NCI-H2029 treated with DMSO at 0.1 percent for 48 hours (cell line): ENCODE results near the gene AP3B1.
"Not testable (repeated sequence)": the region's sequence is repeated elsewhere in the genome, so short reads cannot be mapped to it uniquely, and the experiment has no call there.

ENCODE experiments used
- DNase-seq: peaks from one replicate; lab custom pipeline; 2025; lab: John Stamatoyannopoulos, UW

The AP3B1 gene

DNA sequence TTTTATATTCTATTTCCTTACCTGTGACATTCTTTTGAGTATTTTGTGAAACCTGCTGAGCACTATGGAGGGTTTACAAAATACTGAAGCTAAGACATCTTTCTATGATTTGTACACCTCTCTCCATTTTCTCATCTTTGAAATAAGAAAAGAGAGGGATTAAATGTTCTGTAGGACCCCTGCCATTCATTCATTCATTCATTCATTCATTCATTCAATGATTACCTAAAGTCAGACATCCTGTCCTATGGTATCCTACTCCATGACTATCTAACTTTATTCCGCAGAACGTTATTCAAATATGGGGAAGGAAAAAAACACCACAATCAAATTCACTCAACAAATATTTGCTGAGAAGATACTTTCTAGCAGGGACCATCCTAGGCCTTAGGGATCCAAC is 51.4 kb downstream of the AP3B1 start:
- DNase-seq = no peak

DNA sequence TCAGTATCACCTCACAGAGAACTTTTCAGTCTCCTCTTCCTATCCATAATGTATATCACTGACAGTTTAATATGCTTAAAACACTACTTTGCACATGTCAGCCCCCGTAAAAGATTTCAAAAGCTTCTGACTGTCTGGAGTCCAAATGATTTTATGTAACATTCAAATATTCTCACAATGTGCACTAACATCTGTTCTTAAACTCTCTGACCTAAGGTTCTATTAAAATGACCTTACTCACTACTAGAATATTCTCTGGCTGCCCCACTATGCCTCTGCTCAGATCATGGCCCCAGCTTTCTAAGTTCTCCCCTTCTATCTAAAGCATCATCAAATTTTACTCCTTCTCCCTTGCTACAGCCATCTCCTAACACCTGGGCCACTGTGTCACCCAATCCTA is 52.5 kb downstream of the AP3B1 start:
- DNase-seq = no peak

- no peak for DNase-seq
Observed at GRCh38 chr5:78237911-78238310, 56.6 kb downstream of the AP3B1 start.

GRCh38 chr5:78236046-78236445 is 58.5 kb downstream of the AP3B1 start:
- DNase-seq = no peak

- DNase-seq = no peak
Observed at GRCh38 chr5:78235289-78235688, 59.2 kb downstream of the AP3B1 start.

- DNase-seq = no peak
Observed at GRCh38 chr5:78234804-78235203, 59.7 kb downstream of the AP3B1 start.

- DNase-seq = no peak
Observed at GRCh38 chr5:78232163-78232562, 62.3 kb downstream of the AP3B1 start.

DNA sequence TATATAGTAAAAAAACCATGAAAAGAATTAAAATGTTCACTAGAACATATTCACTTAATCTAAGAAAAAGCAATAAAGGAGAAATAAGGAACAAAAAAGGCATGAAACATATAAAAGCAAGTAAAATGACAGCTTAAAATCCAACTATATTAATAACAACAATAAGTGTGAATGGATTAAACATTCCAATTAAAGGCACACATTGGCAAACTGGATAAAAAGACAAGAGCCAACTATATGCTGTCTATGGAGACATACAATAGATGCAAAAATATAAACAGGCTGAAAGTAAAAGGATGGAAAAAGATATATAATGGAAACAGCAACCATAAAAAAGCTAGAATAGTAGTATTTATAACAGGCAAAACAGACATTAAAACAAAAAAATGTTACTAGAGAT is 70.1 kb downstream of the AP3B1 start:
- DNase-seq = no peak

DNA sequence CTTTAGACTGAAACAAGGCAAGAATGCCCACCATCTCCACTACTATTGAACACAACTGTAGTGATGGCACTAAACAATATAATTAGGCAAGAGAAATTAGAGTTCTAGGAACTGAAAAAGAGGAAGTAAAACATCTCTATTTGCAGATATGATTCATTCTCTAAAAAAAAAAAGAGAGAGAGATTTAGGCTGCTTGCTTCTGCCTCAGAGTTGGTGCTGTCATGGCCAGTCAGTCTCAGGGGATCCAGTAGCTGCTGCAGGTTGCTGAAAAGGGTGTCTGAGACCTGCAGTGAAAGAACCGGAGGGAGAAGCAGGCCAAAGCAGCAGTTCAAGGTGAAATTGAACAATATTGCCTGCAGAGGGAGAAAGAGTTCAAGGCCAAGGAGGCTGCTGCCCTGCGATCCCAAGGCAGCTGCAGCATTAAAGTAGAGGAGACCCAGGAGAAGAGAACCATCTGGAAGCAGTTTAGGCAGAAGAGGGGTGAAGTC is 72.5 kb downstream of the AP3B1 start:
- DNase-seq = no peak

GRCh38 chr5:78221467-78221866 is 73.0 kb downstream of the AP3B1 start:
- DNase-seq = no peak

DNA sequence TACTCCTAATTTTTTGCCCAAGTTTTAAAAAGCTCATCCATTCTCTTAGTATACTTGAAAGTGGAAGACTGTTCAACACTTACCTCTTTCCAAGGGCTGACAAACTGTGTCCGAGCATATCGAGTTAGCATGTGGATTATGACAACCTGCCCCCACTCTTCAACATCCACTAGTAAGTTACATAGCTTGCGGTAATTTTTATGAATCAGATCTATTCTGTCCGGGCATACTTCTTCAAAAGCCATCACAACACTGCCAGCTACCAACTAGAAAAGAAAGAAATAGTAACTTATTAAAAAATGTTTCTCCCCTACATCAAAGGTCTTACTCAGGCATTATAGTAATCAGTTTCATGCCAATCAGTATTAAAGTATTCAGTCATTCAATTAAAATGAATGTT is 78.5 kb downstream of the AP3B1 start:
- no peak for DNase-seq

DNA sequence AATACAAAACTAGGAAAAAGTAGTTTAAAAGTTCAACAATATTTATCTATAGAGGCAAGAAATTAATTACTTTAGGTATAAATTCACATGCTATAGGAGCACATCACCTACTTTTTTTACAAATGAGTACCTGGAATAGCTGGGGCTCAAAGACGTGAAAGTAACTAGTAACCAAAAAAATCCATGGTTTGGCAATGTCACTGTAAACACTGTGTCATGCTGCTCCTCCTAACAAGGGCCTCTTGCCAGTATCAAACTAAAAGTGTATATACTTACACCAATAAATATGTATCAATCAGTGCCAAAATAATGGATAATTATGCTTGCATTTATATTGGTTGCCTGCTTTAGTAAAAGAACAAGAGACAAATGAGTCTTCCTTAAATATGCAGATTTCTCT is 78.9 kb downstream of the AP3B1 start:
- no peak for DNase-seq

DNA sequence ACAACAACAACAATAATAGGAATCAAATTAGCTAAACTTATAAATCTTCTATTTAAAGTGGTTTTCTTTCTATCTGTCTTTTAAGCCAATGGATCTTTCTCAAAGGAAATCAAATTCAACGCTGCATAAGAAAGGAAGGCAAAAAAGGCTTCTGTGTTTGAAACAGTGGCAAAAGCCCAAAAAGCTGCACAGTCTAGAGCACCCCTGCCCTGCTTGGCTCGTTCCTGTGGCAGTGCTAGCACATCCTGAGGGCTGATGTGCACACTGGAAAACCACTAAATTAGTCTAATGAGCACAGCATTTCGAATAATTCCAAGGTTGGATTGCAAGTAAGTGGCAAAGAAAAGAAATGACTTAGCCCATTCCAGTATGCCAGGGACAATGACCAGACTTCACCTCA is 80.7 kb downstream of the AP3B1 start:
- DNase-seq = no peak

DNA sequence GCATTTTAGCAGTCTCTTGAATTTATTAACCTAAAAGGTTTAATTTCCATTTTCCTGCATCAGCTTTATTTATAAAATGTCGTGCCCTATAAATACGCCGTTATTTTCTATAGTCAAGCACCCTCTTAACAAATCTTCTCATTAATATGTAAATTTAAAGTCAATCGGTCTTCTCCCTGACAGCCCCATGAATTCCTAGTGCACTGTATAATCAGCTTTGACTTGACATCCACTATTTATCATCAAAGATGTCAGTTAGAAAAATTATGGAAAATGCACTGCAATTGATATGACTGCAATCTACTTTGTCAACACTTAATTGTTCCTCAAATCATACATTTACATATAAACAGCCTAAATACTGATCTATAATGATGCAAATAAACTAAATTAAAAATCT is 83.4 kb downstream of the AP3B1 start:
- DNase-seq = no peak

- DNase-seq = no peak
Observed at GRCh38 chr5:78204241-78204640, 90.3 kb downstream of the AP3B1 start.

DNA sequence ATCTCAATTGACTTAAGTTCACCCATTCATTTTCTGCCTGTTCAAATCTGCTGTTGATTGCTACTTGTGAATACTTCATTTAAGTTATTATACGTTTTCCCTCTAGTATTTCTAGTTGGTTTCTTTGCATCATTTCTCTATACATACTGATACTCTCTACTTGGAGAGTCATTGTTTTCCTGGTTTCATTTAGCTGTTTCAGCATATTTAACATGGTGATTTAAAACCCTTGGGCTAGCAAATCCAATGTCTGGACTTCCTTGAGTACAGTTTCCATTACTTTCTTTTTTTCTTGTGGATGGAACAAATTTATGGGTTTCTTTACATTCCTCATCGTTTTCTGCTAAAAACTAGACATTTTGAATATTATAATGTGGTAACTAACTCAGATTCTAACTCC is 90.7 kb downstream of the AP3B1 start:
- no peak for DNase-seq

- DNase-seq = no peak
Observed at GRCh38 chr5:78190402-78190801, 104.1 kb downstream of the AP3B1 start.

DNA sequence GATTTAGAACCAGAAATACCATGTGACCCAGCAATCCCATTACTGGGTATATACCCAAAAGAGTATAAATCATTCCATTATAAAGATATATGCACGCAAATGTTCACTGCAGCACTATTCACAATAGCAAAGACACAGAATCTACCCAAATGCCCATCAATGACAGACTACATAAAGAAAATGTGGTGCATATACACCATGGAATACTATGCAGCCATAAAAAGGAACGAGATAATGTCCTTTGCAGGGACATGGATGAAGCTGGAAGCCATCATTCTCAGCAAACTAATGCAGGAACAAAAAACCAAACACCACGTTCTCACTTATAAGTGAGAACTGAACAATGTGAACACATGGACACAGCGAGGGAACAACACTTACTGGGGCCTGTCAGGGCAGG is 105.8 kb downstream of the AP3B1 start:
- not testable (repeated sequence) for DNase-seq

DNA sequence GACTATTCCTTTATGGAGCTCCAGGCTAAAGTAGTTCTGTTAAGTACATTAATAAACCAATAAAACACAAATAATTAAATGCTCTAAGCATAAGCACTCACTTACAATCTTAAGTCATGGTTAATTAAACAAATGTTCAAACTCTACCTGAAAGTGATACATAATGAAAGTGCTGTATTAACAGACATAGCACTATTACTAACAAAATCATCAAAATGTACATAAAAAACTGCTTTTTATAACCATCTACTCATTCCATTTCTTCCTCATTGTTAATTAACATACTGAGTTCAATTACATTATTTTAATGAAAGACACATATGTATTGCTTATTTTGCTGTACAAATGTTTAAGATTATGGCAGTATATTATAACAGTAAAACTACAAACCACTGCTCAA is 107.3 kb downstream of the AP3B1 start:
- DNase-seq = no peak

GRCh38 chr5:78182838-78183237 is 111.7 kb downstream of the AP3B1 start:
- DNase-seq = no peak

GRCh38 chr5:78178356-78178755 is 116.1 kb downstream of the AP3B1 start:
- no peak for DNase-seq

DNA sequence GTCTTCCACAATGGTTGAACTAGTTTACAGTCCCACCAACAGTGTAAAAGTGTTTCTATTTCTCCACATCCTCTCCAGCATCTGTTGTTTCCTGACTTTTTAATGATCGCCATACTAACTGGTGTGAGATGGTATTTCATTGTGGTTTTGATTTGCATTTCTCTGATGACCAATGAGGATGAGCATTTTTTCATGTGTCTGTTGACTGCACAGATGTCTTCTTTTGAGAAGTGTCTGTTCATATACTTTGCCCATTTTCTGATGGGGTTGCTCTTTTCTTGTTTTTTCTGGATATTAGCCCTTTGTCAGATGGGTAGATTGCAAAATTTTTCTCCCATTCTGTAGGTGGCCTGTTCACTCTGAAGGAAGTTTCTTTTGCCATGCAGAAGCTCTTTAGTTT is 124.2 kb downstream of the AP3B1 start:
- DNase-seq = not testable (repeated sequence)

DNA sequence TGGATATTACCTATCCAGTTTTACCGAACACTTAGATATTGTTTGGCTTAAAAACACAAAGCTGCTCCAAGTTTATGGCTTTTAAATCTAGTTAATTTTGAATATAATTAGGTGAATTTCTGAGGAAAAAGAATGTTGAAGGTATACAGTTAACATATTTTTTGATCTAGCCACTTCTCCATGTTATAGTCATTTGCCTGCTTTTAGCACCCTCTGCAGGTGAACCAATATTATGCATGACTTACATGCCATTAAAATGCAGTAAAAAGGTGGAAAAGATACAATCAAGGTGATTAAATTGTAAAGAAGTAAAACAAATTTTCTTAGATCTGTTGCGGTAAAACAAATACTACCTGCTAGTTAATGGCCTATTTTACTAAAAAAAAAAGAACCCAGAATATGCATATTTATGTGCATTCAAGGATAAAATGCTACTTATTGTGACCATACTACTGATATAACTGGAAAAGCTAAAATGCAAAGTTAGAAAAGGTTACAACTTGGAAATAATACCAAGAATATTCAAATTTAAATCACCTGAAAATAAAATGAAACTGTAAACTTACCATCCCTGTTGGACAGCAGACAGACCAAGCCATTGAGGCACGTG is 132.1 kb downstream of the AP3B1 start:
- peak; percentile 52 for DNase-seq

DNA sequence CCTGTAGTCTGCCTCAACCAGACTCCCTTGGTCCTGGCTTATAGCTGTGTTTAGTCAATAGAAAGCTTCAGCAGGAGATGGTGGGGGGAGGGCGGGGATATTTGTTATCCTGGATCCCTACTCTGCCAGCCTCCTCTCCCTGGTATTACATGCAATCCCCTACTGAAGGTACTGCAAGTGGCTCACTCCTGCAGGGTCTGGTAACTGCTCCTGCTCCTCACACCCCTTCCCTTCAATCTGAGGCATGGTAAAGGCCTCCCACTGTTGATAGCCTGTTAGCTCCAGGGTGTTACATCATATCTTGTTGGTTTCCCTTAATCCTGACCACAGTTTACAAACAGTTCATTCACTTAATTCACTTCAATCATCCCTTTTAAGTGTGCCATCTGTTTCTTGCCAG is 137.5 kb downstream of the AP3B1 start:
- no peak for DNase-seq
